Natural killer cell (primary cell): ENCODE data around the gene FAM131C. TPM values are rescaled to one million over a fixed set of nuclear protein-coding genes. Genes with fewer than 3 reads are reported as not detected.

Experiments
- ATAC-seq, 3 donors: fragments of 150-1000 bp in 2 of 3; fragments of 200-7000 bp in 1 of 3; cut with Tn5 transposase; 1 replicate in 1 of 3; 2 replicates in 2 of 3; pipeline ENCODE4 v1.10.0; 2021; ENCODE audit warnings: mild to moderate bottlenecking in 2 of 3, moderate library complexity in 2 of 3
- DNase-seq, 2 donors: peaks; one replicate each; pipeline versions ENCODE4 v3.0.0 to v3.0.0-alpha.2; 2013 to 2021; ENCODE audit warnings: mixed read lengths in 1 of 2
- H3K27ac ChIP-seq: one replicate; pipeline ENCODE4 v1.5.1; 2013; ENCODE audit warnings: mild to moderate bottlenecking, low read length
- H3K27me3 ChIP-seq: one replicate; pipeline ENCODE4 v1.6.1; 2013; ENCODE audit warnings: low read length; ENCODE audit not compliant: control insufficient read depth, insufficient read depth
- H3K36me3 ChIP-seq: one replicate; pipeline ENCODE4 v1.6.1; 2013; ENCODE audit warnings: low read length; ENCODE audit not compliant: control insufficient read depth, insufficient read depth
- H3K4me1 ChIP-seq: one replicate; pipeline ENCODE4 v1.6.1; 2013; ENCODE audit warnings: low read length; ENCODE audit not compliant: control insufficient read depth, insufficient read depth
- H3K4me3 ChIP-seq: one replicate; pipeline ENCODE4 v1.5.1; 2013; ENCODE audit warnings: low read length
- H3K9me3 ChIP-seq: one replicate; pipeline ENCODE4 v1.6.1; 2013; ENCODE audit warnings: low read length; ENCODE audit not compliant: control insufficient read depth, insufficient read depth
- H3K27ac Mint-ChIP-seq, 2 donors: one replicate each; pipeline ENCODE4 v1.8.0; 2022; ENCODE audit warnings: mild to moderate bottlenecking in 2 of 2, mixed read lengths in 2 of 2, moderate library complexity in 1 of 2
- H3K27me3 Mint-ChIP-seq, 2 donors: one replicate each; pipeline ENCODE4 v1.8.0; 2022; ENCODE audit warnings: low read depth in 2 of 2, mixed read lengths in 2 of 2
- H3K36me3 Mint-ChIP-seq: one replicate; pipeline ENCODE4 v1.8.0; 2022; ENCODE audit warnings: mixed read lengths
- H3K4me1 Mint-ChIP-seq, 2 donors: one replicate each; pipeline ENCODE4 v1.8.0; 2022; ENCODE audit warnings: mixed read lengths in 2 of 2
- H3K4me3 Mint-ChIP-seq: one replicate; pipeline ENCODE4 v1.8.0; 2022; ENCODE audit warnings: mild to moderate bottlenecking, moderate library complexity, mixed read lengths
- H3K9me3 Mint-ChIP-seq, 2 donors: one replicate each; pipeline ENCODE4 v1.8.0; 2022; ENCODE audit warnings: mixed read lengths in 2 of 2
- WGBS: methylation state at CpG from one replicate; pipeline ENCODE4 v1.1.7; 2013; ENCODE audit warnings: missing lambda C conversion rate; ENCODE audit not compliant: insufficient coverage; 5-methylcytosine and 5-hydroxymethylcytosine counted together
- intact Hi-C: fragments of 100-400 bp; cut with micrococcal nuclease; formaldehyde crosslinking; loops from one replicate; pipeline ENCODE4 v1.14.2; 2022
- total RNA-seq, 4 donors: library from RNA; stranded (reverse); fragments of 120-200 nt in 1 of 4; gene quantifications; one replicate each; pipeline versions ENCODE4 v1.2.3 to v1.2.4, GENCODE V29; 2013 to 2022
- TF ChIP-seq, protein P1 (sequence below): fragments of 200-600 bp; IDR thresholded peaks from one replicate; pipeline ENCODE4 v1.8.0; 2022; ENCODE audit warnings: antibody characterized with exemption

The FAM131C gene
- total RNA-seq, 3 donors from 2014 or later (not counting 1 experiment from before 2014, with no cell fraction given): not detected

DNA sequence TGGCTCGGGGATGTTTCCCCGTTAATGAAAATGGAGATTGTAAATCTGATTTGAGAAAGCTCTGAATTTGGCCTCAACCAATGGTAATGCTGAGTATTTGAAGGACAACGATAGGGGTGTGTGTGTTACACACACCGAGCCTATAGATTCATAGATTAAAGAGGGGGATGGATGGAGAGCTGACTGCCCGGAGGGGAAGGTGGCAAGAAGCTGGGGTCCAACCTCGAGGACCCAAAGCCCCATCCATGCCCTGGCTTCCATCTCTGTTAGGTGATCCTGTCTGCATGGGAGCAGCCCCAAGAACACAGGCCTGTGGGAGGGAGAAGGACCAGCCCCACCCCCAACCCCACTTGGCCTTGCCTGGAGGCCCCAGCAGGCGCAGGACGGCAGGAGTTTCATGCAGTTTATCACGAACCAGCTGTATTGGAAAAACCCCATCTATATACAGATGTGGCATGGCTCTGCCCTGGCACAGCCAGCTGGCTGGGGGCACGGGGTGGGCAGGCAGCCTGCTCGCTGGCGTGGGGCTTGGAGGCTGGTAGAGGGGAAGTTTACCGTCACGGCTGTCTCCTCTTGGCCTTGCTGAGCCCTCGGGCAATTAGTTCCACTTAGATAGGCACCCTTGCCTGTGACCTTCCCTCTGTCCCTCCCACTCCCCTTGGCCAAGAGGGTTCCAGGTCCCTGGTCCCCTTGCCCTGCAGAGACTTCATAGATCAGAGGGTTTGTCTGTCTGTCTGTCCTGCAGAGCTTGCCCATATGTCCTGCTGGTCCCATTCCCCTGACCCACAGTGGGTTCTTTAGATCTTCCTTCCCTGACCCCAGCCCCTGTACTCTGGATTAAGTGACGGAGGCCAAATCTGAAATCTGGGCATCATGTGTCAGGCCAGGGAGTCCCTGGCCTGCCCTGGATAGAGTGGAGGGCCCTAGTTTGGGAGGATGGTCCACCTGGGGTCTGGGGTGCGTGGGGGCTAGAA is 58.7 kb downstream of the FAM131C start:
- Mint-ChIP-seq H3K27ac (peak overlapping the region; percentile 26 to 87), H3K4me1 (peaks cover 0 to 11% of the 10 kb centered on the region in 2 donors), H3K27me3 (no peaks in the 10 kb centered on the region), H3K36me3 (no peaks in the 10 kb centered on the region), H3K4me3 (peak overlapping the region; percentile 21), H3K9me3 (no peaks in the 10 kb centered on the region)
- intact Hi-C loops: no loop called here
- Histone ChIP-seq H3K27ac (no peak overlapping the region), H3K4me3 (no peak overlapping the region), H3K9me3 (no peaks in the 10 kb centered on the region), H3K27me3 (no peaks in the 10 kb centered on the region), H3K4me1 (peaks cover 16% of the 10 kb centered on the region), H3K36me3 (no peaks in the 10 kb centered on the region)
- TF ChIP-seq, protein P1, sequence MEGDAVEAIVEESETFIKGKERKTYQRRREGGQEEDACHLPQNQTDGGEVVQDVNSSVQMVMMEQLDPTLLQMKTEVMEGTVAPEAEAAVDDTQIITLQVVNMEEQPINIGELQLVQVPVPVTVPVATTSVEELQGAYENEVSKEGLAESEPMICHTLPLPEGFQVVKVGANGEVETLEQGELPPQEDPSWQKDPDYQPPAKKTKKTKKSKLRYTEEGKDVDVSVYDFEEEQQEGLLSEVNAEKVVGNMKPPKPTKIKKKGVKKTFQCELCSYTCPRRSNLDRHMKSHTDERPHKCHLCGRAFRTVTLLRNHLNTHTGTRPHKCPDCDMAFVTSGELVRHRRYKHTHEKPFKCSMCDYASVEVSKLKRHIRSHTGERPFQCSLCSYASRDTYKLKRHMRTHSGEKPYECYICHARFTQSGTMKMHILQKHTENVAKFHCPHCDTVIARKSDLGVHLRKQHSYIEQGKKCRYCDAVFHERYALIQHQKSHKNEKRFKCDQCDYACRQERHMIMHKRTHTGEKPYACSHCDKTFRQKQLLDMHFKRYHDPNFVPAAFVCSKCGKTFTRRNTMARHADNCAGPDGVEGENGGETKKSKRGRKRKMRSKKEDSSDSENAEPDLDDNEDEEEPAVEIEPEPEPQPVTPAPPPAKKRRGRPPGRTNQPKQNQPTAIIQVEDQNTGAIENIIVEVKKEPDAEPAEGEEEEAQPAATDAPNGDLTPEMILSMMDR: no peak
- WGBS: 64% methylated on average over 17 of the region's 17 CpGs
- ATAC-seq (no peak), DNase-seq (no peak)

DNA sequence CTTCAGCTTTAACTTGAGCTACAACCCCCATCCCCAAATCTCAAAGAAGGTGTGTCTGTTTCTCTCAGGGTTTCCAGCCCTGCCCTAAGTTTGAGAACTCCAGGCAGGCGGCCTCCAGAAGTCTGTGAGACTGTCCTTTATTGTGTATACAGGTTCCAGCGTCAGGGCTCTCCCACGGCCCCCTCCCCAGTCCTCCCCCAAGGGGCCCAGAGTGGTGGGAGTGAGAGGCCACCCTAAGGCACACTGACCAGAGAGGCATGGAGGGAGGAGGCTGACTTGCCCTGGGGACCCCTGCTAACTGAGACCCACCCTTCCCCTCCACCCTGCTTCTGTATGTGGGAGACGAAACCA is 59.6 kb downstream of the FAM131C start:
- Histone ChIP-seq H3K27me3 (no peaks in the 10 kb centered on the region), H3K9me3 (no peaks in the 10 kb centered on the region), H3K4me3 (no peak overlapping the region), H3K36me3 (no peaks in the 10 kb centered on the region), H3K27ac (no peak overlapping the region), H3K4me1 (peaks cover 16% of the 10 kb centered on the region)
- TF ChIP-seq, protein P1: no peak
- no peaks in the 10 kb centered on the region for H3K36me3 Mint-ChIP-seq
- ATAC-seq (no peak), DNase-seq (no peak)
- H3K4me1 Mint-ChIP-seq: peaks cover 0 to 11% of the 10 kb centered on the region in 2 donors
- H3K27me3 Mint-ChIP-seq: no peaks in the 10 kb centered on the region
- WGBS: no CpG with 5 or more reads among the region's 4 CpGs
- intact Hi-C loops: no loop called here
- H3K27ac Mint-ChIP-seq: peak overlapping the region; percentile 26 to 87
- peak overlapping the region; percentile 25 for H3K4me3 Mint-ChIP-seq
- H3K9me3 Mint-ChIP-seq: no peaks in the 10 kb centered on the region

DNA sequence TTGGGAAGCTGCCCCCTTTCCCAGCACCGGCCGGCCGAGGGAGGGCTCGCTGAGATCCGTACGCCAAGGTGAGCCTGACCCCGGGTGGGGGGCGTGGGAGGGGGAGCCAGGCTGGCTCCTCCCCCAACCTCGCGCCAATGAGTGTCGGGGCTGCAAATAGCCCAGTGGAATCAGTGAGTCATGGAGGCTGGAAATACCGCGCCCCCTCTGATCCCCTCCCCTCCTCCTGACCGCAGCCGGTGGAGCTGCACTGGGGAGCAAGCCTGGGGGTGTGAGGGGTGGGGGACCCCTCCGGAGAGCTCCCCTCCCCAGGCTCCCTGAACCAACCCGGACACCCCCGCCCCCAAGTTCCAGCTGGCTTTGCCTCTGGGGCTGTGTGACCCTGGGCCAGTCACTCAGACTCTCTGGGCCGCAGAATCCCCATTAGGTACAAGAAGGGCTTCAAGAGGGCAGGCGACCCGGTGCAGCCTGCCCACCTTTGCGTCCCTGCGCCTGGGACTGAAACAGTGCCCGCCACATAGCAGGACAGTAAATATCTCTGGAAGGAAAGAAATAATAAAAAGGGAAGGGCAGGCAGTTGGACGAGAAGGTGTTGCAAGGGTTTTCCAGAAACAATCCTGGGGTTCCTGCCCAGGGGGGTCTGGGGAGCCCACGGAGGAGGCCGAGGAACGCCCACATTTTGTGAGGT is 60.1 kb downstream of the FAM131C start:
- TF ChIP-seq, protein P1: no peak
- Mint-ChIP-seq H3K36me3 (no peaks in the 10 kb centered on the region), H3K27me3 (no peaks in the 10 kb centered on the region), H3K4me1 (peaks cover 0 to 11% of the 10 kb centered on the region in 2 donors), H3K4me3 (peak overlapping the region; percentile 31), H3K27ac (peak overlapping the region; percentile 26 to 87), H3K9me3 (no peaks in the 10 kb centered on the region)
- Histone ChIP-seq H3K4me3 (no peak overlapping the region), H3K27ac (no peak overlapping the region), H3K4me1 (peaks cover 16% of the 10 kb centered on the region), H3K9me3 (no peaks in the 10 kb centered on the region), H3K36me3 (no peaks in the 10 kb centered on the region), H3K27me3 (no peaks in the 10 kb centered on the region)
- WGBS: 34% methylated on average over 23 of the region's 28 CpGs
- ATAC-seq (peak in 2 of 3 donors; percentile 69 to 85), DNase-seq (peak; percentile 42 to 59)
- intact Hi-C loops: no loop called here
